SU-DHL-6 (cell line): Measurements from ENCODE around the gene MICAL2.

Source experiments
- H2AFZ ChIP-seq: fragments of 200-600 bp; sonication (generic); 2 replicates; pipeline ENCODE4 v1.6.1; 2014; ENCODE audit warnings: low read depth, mild to moderate bottlenecking, moderate library complexity, mixed read lengths, antibody characterized with exemption, low read length; ENCODE audit not compliant: severe bottlenecking
- H3F3A ChIP-seq: fragments of 200-600 bp; shearing (Covaris generic); 2 replicates; pipeline ENCODE4 v1.6.0; 2016; ENCODE audit warnings: antibody characterized with exemption, mild to moderate bottlenecking; ENCODE audit not compliant: insufficient read depth
- H3K27ac ChIP-seq: fragments of 200-600 bp; sonication (generic); 2 replicates; pipeline ENCODE4 v1.5.1; 2016; ENCODE audit warnings: low read depth, mild to moderate bottlenecking, low read length, moderate library complexity, mixed read lengths
- H3K27me3 ChIP-seq: fragments of 200-600 bp; sonication (generic), shearing (Covaris generic); 2 replicates; pipeline ENCODE4 v1.6.0; 2014; ENCODE audit warnings: mild to moderate bottlenecking, low read length
- H3K36me3 ChIP-seq: fragments of 200-600 bp; sonication (generic); 2 replicates; pipeline ENCODE4 v1.6.1; 2014; ENCODE audit warnings: mild to moderate bottlenecking, low read length, mixed read lengths
- H3K4me2 ChIP-seq: fragments of 300-600, 200-600 bp; shearing (Covaris generic), sonication (generic); 2 replicates; pipeline ENCODE4 v1.6.0; 2014; ENCODE audit warnings: low read length, low read depth, mild to moderate bottlenecking; ENCODE audit not compliant: poor library complexity, severe bottlenecking
- H3K4me3 ChIP-seq: fragments of 200-600 bp; sonication (generic); 2 replicates; pipeline ENCODE4 v1.5.1; 2014; ENCODE audit warnings: antibody characterized with exemption, low read length, mild to moderate bottlenecking, mixed read lengths; ENCODE audit not compliant: insufficient read depth, poor library complexity, severe bottlenecking
- H3K79me2 ChIP-seq: fragments of 200-600 bp; sonication (generic); 2 replicates; pipeline ENCODE4 v1.6.1; 2014; ENCODE audit warnings: mild to moderate bottlenecking, low read length, moderate library complexity; ENCODE audit not compliant: insufficient read depth
- H3K9ac ChIP-seq: fragments of 200-600 bp; sonication (generic); 2 replicates; pipeline ENCODE4 v1.7.0; 2014; ENCODE audit warnings: mild to moderate bottlenecking, low read length
- H3K9me2 ChIP-seq: fragments of 200-600 bp; sonication (generic); replicated peaks from 2 replicates; pipeline ENCODE4 v1.6.1; 2014; ENCODE audit warnings: low read length; ENCODE audit not compliant: insufficient read depth
- H3K9me3 ChIP-seq: fragments of 200-600 bp; sonication (generic); 2 replicates; pipeline ENCODE4 v1.6.1; 2014; ENCODE audit warnings: low read length, mixed read lengths; ENCODE audit not compliant: insufficient read depth
- H4K20me1 ChIP-seq: fragments of 200-600 bp; sonication (generic); 2 replicates; pipeline ENCODE4 v1.6.1; 2014; ENCODE audit warnings: low read depth, mild to moderate bottlenecking, antibody characterized with exemption, low read length, moderate library complexity, mixed read lengths
- CTCF ChIP-seq: fragments of 200-600 bp; sonication (generic); IDR thresholded peaks from one replicate; pipeline ENCODE4 v1.5.1; 2017; ENCODE audit warnings: antibody characterized with exemption, mild to moderate bottlenecking, low read length, moderate library complexity; ENCODE audit not compliant: insufficient read depth, poor library complexity, severe bottlenecking
- EZH2phosphoT487 ChIP-seq: fragments of 200-600 bp; sonication (generic), shearing (Covaris generic); conservative IDR thresholded peaks from 2 replicates; pipeline ENCODE4 v1.6.1; 2018; ENCODE audit warnings: mild to moderate bottlenecking, antibody characterized with exemption, low read length, moderate library complexity, mixed read lengths

The MICAL2 gene

GRCh38 chr11:12189543-12190235 lies 79.3 kb downstream of the MICAL2 start:
- Histone ChIP-seq H3K9ac (no peak overlapping the region), H3K9me3 (no peaks in the 10 kb centered on the region), H4K20me1 (no peaks in the 10 kb centered on the region), H3K4me3 (no peak overlapping the region), H3F3A (no peaks in the 10 kb centered on the region), H3K36me3 (no peaks in the 10 kb centered on the region), H3K27me3 (no peaks in the 10 kb centered on the region), H3K4me2 (no peak overlapping the region), H3K9me2 (no peaks in the 10 kb centered on the region), H3K27ac (no peak overlapping the region), H2AFZ (no peak overlapping the region), H3K79me2 (no peaks in the 10 kb centered on the region)
- TF ChIP-seq EZH2phosphoT487 = no peak
- TF ChIP-seq CTCF = no peak

GRCh38 chr11:12190511-12190910 lies 80.1 kb downstream of the MICAL2 start:
- Histone ChIP-seq H3K9me3 (no peaks in the 10 kb centered on the region), H3K27me3 (no peaks in the 10 kb centered on the region), H3K36me3 (no peaks in the 10 kb centered on the region), H3K9ac (no peak overlapping the region), H3K9me2 (no peaks in the 10 kb centered on the region), H3K4me2 (no peak overlapping the region), H2AFZ (no peak overlapping the region), H4K20me1 (no peaks in the 10 kb centered on the region), H3K79me2 (no peaks in the 10 kb centered on the region), H3F3A (no peaks in the 10 kb centered on the region), H3K27ac (no peak overlapping the region), H3K4me3 (no peak overlapping the region)
- TF ChIP-seq EZH2phosphoT487 (no peak), CTCF (no peak)

- Histone ChIP-seq H4K20me1 (no peaks in the 10 kb centered on the region), H3K4me3 (no peak overlapping the region), H3F3A (no peaks in the 10 kb centered on the region), H3K9me2 (no peaks in the 10 kb centered on the region), H3K4me2 (no peak overlapping the region), H3K27me3 (no peaks in the 10 kb centered on the region), H2AFZ (no peak overlapping the region), H3K79me2 (no peaks in the 10 kb centered on the region), H3K9me3 (no peaks in the 10 kb centered on the region), H3K9ac (no peak overlapping the region), H3K27ac (no peak overlapping the region), H3K36me3 (no peaks in the 10 kb centered on the region)
- TF ChIP-seq CTCF = no peak
- TF ChIP-seq EZH2phosphoT487 = no peak
Observed at GRCh38 chr11:12192794-12193514, 82.6 kb downstream of the MICAL2 start.
